Stimulated activated CD8-positive, alpha-beta memory T cell treated with anti-CD3 and anti-CD28 coated beads, Interleukin-15, amount 100 ng/mL, for 24 hours (primary cell): ENCODE results near the gene RASGRF2.
"Not testable (repeated sequence)": the region's sequence is repeated elsewhere in the genome, so short reads cannot be mapped to it uniquely, and the experiment has no call there.

Experiments
- DNase-seq: peaks from one replicate; pipeline ENCODE4 v3.0.0-alpha.2; 2020; ENCODE audit warnings: low read depth

The RASGRF2 gene

GRCh38 chr5:81241961-81242648, 281.9 kb downstream of the RASGRF2 start:
- DNase-seq = no peak

- no peak for DNase-seq
Observed at GRCh38 chr5:81242906-81243436, 282.8 kb downstream of the RASGRF2 start.

GRCh38 chr5:81244451-81244850, 284.3 kb downstream of the RASGRF2 start:
- DNase-seq = no peak

- no peak for DNase-seq
Observed at GRCh38 chr5:81245871-81246235, 285.7 kb downstream of the RASGRF2 start.

- DNase-seq = no peak
Observed at GRCh38 chr5:81246697-81247096, 286.5 kb downstream of the RASGRF2 start.

GRCh38 chr5:81247441-81247972, 287.3 kb downstream of the RASGRF2 start:
- no peak for DNase-seq

- no peak for DNase-seq
Observed at GRCh38 chr5:81249240-81249639, 289.1 kb downstream of the RASGRF2 start.

GRCh38 chr5:81250004-81250403, 289.8 kb downstream of the RASGRF2 start:
- DNase-seq = no peak

GRCh38 chr5:81251922-81252321, 291.8 kb downstream of the RASGRF2 start:
- DNase-seq = no peak

GRCh38 chr5:81252904-81253303, 292.7 kb downstream of the RASGRF2 start:
- no peak for DNase-seq

- DNase-seq = no peak
Observed at GRCh38 chr5:81253875-81254274, 293.7 kb downstream of the RASGRF2 start.

- DNase-seq = no peak
Observed at GRCh38 chr5:81254886-81255559, 294.9 kb downstream of the RASGRF2 start.

- DNase-seq = no peak
Observed at GRCh38 chr5:81256766-81257165, 296.6 kb downstream of the RASGRF2 start.

GRCh38 chr5:81262796-81263195, 302.6 kb downstream of the RASGRF2 start:
- DNase-seq = not testable (repeated sequence)

GRCh38 chr5:81265101-81265500, 304.9 kb downstream of the RASGRF2 start:
- no peak for DNase-seq

- no peak for DNase-seq
Observed at GRCh38 chr5:81268521-81269196, 308.5 kb downstream of the RASGRF2 start.

- DNase-seq = no peak
Observed at GRCh38 chr5:81269751-81270393, 309.7 kb downstream of the RASGRF2 start.

GRCh38 chr5:81270394-81271027, 310.3 kb downstream of the RASGRF2 start:
- not testable (repeated sequence) for DNase-seq
